PC-9 (cell line): ENCODE measurements around the gene GALNT10. TPM values are rescaled to one million over a fixed set of nuclear protein-coding genes. Genes with fewer than 3 reads are reported as not detected.

Source experiments
- BruUV-seq: library from RNA; stranded (reverse); fragments of 400-500 nt; replicated peaks from 2 replicates; lab custom pipeline; 2021; lab: Mats Ljungman, UMichigan
- CTCF ChIA-PET: fragments of 300-600 bp; sonication (Branson Sonifier 250); formaldehyde crosslinking; loops from one replicate; lab custom pipeline; 2022; ENCODE audit warnings: antibody characterized with exemption; lab: Charles Lee
- POLR2A ChIA-PET: fragments of 300-600 bp; sonication (Branson Sonifier 250); formaldehyde crosslinking; loops from one replicate; lab custom pipeline; 2022; ENCODE audit warnings: antibody characterized with exemption; ENCODE audit not compliant: unreplicated experiment; lab: Charles Lee
- DNase-seq, 2 experiments: peaks; one replicate each; pipeline versions ENCODE4 v3.0.0 to v3.0.0-alpha.2; 2015 to 2022; ENCODE audit warnings: mixed read lengths in 1 of 2
- H2AFZ ChIP-seq: fragments of 200-600 bp; sonication (generic); 2 replicates; pipeline ENCODE4 v1.8.1; 2017; ENCODE audit warnings: antibody characterized with exemption
- H3F3A ChIP-seq: fragments of 200-600 bp; sonication (generic); 2 replicates; pipeline ENCODE4 v1.8.1; 2017; ENCODE audit warnings: antibody characterized with exemption, mild to moderate bottlenecking, low read depth; ENCODE audit not compliant: insufficient read depth
- H3K27ac ChIP-seq: fragments of 200-600 bp; sonication (generic); 2 replicates; pipeline ENCODE4 v1.6.1; 2016; ENCODE audit warnings: mixed run types
- H3K27me3 ChIP-seq: fragments of 200-600 bp; sonication (generic); 2 replicates; pipeline ENCODE4 v1.6.1; 2016; ENCODE audit warnings: low read depth, mixed run types; ENCODE audit not compliant: insufficient read depth
- H3K36me3 ChIP-seq: fragments of 200-600 bp; sonication (generic); 2 replicates; pipeline ENCODE4 v1.6.1; 2016; ENCODE audit warnings: low read depth, mixed run types
- H3K4me1 ChIP-seq: fragments of 200-600 bp; sonication (generic); replicated peaks from 2 replicates; pipeline ENCODE4 v1.6.1; 2016; ENCODE audit warnings: mixed run types; ENCODE audit not compliant: insufficient read depth
- H3K4me2 ChIP-seq: fragments of 200-600 bp; sonication (generic); 2 replicates; pipeline ENCODE4 v1.6.1; 2017; ENCODE audit warnings: mixed run types
- H3K4me3 ChIP-seq: fragments of 200-600 bp; sonication (generic); 2 replicates; pipeline ENCODE4 v1.6.1; 2016; ENCODE audit warnings: mixed run types
- H3K79me2 ChIP-seq: fragments of 200-600 bp; sonication (generic); 2 replicates; pipeline ENCODE4 v1.6.1; 2017; ENCODE audit warnings: low read depth, mixed run types
- H3K9me2 ChIP-seq: fragments of 200-600 bp; sonication (generic); 2 replicates; pipeline ENCODE4 v1.8.1; 2017; ENCODE audit warnings: mild to moderate bottlenecking; ENCODE audit not compliant: insufficient read depth
- H3K9me3 ChIP-seq: fragments of 200-600 bp; sonication (generic); 2 replicates; pipeline ENCODE4 v1.8.1; 2016; ENCODE audit warnings: low read depth; ENCODE audit not compliant: insufficient read depth
- H4K20me1 ChIP-seq: fragments of 200-600 bp; sonication (generic); 2 replicates; pipeline ENCODE4 v1.8.1; 2017; ENCODE audit not compliant: insufficient read depth
- CTCF ChIP-seq: fragments of 200-600 bp; sonication (generic); conservative IDR thresholded peaks from 2 replicates; pipeline ENCODE4 v1.6.1; 2017; ENCODE audit warnings: mixed run types, antibody characterized with exemption, mild to moderate bottlenecking, moderate library complexity
- EZH2 ChIP-seq: fragments of 200-600 bp; sonication (generic); IDR thresholded peaks from 2 replicates; pipeline ENCODE4 v1.8.0; 2017; ENCODE audit warnings: antibody characterized with exemption, low read depth
- intact Hi-C: fragments of 100-400 bp; cut with micrococcal nuclease; formaldehyde crosslinking; loops from one replicate; pipeline ENCODE4 v1.10.0; 2022; ENCODE audit not compliant: unreplicated experiment
- total RNA-seq: library from RNA; stranded (reverse); gene quantifications from 2 replicates; pipeline ENCODE4 v1.2.3, GENCODE V29; 2021

The GALNT10 gene
- total RNA-seq, 1 experiment from 2014 or later: 101 TPM

- CTCF ChIA-PET: interaction anchor here (0.6 kb wide), 2 partner anchors 59 to 156 kb away, joined by 3 read pairs; no protein-coding TSS in a partner anchor
- Histone ChIP-seq H3K4me3 (no peak overlapping the region), H3F3A (0 out of 2 replicates have a peak, but pooled peaks cover 4% of the 10 kb centered on the region), H3K27me3 (no peaks in the 10 kb centered on the region), H3K9me2 (no peaks in the 10 kb centered on the region), H3K4me1 (no peaks in the 10 kb centered on the region), H2AFZ (no peak overlapping the region), H3K9me3 (no peaks in the 10 kb centered on the region), H3K79me2 (0 out of 2 replicates have a peak, but pooled peaks cover 5% of the 10 kb centered on the region), H3K36me3 (peaks cover 3% of the 10 kb centered on the region; the same call in 1 of the 2 replicates), H3K4me2 (no peak overlapping the region), H4K20me1 (no peaks in the 10 kb centered on the region), H3K27ac (no peak overlapping the region)
- BruUV-seq: no TSS peak
- POLR2A ChIA-PET: interaction anchor here (0.6 to 0.7 kb wide), 2 partner anchors 134 to 814 kb away, joined by 3 to 30 read pairs; no protein-coding TSS in a partner anchor
- DNase-seq: no peak
- TF ChIP-seq EZH2 (no peak), CTCF (no peak)
- intact Hi-C loops: no loop called here
Measured at GRCh38 chr5:154345255-154345952, 154.9 kb downstream of the GALNT10 start.

DNA sequence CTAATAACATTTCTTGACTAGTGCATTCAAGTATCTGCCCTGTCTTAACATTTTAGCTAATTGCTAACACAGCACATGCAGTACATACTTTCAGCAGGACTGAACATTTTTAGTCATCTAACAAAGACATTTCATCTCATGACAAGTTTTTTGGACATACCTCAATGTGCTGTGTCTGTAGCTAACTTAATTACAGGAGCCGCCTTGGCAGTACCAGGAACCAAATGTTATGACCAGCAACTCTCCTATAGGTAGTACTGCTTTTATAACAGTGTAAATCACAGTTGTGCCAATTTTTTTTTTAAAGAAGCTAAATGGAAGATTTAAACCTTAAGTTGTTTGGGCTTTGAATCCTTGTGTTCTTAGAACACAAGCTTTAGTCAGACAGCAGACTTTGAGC lies 155.9 kb downstream of the GALNT10 start:
- Histone ChIP-seq H3F3A (0 out of 2 replicates have a peak, but pooled peaks cover 9% of the 10 kb centered on the region), H3K27ac (no peak overlapping the region), H3K79me2 (0 out of 2 replicates have a peak, but pooled peaks cover 5% of the 10 kb centered on the region), H3K27me3 (no peaks in the 10 kb centered on the region), H3K4me1 (peaks cover 4% of the 10 kb centered on the region), H2AFZ (no peak overlapping the region), H3K36me3 (peaks cover 3% of the 10 kb centered on the region; the same call in 1 of the 2 replicates), H3K9me2 (no peaks in the 10 kb centered on the region), H3K4me3 (no peak overlapping the region), H3K4me2 (no peak overlapping the region), H4K20me1 (no peaks in the 10 kb centered on the region), H3K9me3 (no peaks in the 10 kb centered on the region)
- ChIA-PET POLR2A (no interaction called here), CTCF (interaction anchor here (0.6 kb wide), 1 partner anchor 58 kb away, joined by 3 read pairs; no protein-coding TSS in a partner anchor)
- TF ChIP-seq EZH2: no peak
- intact Hi-C loops: no loop called here
- no peak for DNase-seq
- no TSS peak for BruUV-seq

DNA sequence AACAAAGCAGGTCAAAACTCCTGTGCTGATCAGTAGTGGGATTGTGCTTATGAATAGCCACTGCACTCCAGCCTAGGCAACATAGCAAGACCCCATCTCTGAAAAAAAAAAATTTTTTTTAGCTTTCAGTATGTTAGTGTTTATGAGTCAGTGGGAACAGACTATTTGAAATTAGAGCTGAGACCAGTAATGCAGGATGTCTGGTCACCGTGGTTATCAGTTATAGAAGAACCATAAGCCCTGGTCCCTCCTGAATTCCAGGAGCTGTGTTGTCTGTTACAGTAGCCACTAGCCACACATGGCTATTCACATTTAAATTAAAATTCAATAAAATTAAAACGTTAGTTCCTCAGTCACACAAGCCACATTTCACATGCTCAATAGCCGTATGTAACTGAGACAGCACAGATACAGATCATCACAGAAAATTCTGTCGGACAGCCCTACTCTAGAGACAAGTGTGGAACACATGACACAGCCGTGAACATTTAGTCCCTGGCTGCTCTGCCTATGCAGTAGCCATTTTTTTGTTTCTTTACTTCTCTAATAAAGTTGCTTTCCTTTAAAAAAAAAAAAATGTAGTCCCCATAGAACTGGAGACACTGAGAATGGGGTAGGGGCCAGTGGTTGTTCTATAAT lies 159.2 kb downstream of the GALNT10 start:
- no peak overlapping the region for H2AFZ ChIP-seq
- H3K4me2 ChIP-seq: no peak overlapping the region
- no peaks in the 10 kb centered on the region for H3K9me3 ChIP-seq
- peaks cover 1% of the 10 kb centered on the region; the same call in 1 of the 2 replicates for H3K79me2 ChIP-seq
- H3K36me3 ChIP-seq: 0 out of 2 replicates have a peak, but pooled peaks cover 3% of the 10 kb centered on the region
- H3K9me2 ChIP-seq: no peaks in the 10 kb centered on the region
- BruUV-seq: no TSS peak
- TF ChIP-seq CTCF (no peak), EZH2 (no peak)
- H3K4me1 ChIP-seq: peaks cover 12% of the 10 kb centered on the region
- peaks cover 9% of the 10 kb centered on the region; the same call in 1 of the 2 replicates for H3F3A ChIP-seq
- H4K20me1 ChIP-seq: no peaks in the 10 kb centered on the region
- no peak for DNase-seq
- ChIA-PET CTCF (no interaction called here), POLR2A (interaction anchor here (0.6 kb wide), 1 partner anchor 8 kb away, joined by 3 read pairs; no protein-coding TSS in a partner anchor)
- intact Hi-C loops: no loop called here
- no peaks in the 10 kb centered on the region for H3K27me3 ChIP-seq
- H3K27ac ChIP-seq: no peak overlapping the region
- H3K4me3 ChIP-seq: no peak overlapping the region
